GM18858 (cell line): ENCODE data around the gene DDX10.
"Not testable (repeated sequence)": the region's sequence is repeated elsewhere in the genome, so short reads cannot be mapped to it uniquely, and the experiment has no call there.

Experiments
- ATAC-seq: cut with Tn5 transposase; IDR thresholded peaks from one replicate; pipeline ENCODE4 v1.9.1; 2021; ENCODE audit not compliant: unreplicated experiment

The DDX10 gene

DNA sequence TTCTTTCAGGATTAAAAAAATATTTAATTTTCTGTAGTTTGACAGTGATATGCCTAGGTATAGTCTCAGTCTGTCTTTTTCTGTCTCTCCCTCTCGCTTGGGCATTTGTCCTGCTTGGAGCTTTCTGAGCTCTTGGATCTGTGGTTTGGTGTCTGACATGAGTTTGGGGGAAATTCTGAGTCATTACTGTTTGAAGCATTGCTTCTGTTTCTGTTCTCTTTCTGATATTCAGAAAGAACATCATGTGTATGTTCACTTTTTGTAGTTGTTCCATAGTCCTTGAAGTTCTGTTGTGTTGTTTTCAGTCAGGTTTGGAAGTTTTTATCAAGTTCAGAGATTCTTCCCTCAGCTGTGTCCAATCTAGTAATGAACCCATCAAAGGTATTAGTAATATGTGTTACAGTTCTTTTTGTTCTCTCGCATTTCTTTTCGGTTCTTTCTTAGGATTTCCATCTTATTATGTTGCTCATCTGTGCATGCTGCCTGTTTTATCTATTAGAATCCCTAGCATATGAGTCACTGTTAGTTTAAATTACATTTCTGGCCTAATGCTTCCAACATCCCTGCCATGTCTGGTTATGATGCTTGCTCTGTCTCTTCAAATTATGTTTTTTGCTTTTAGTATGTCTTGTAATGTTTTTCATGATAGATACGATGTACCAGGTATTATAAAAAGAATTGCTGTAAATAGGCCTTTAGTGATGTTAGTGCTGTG is 48.4 kb downstream of the DDX10 start:
- ATAC-seq: no peak

DNA sequence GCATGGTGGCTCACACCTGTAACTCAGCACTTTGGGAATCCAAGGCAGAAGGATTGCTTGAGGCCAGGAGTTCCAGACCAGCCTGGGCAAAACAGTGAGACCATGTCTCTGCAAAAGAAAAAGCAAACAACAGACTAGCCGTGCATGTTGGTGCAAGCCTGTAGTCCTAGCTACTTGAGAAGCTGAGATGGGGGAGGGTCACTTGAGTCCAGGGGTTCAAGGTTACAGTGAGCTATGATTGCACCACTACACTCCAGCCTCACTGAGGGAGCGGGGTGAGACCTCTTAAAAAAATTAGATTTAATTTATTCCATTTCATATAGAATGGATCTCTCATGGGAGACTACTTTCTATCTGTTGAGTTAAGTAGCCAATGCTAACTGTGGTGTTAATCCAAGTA is 50.4 kb downstream of the DDX10 start:
- ATAC-seq: no peak

DNA sequence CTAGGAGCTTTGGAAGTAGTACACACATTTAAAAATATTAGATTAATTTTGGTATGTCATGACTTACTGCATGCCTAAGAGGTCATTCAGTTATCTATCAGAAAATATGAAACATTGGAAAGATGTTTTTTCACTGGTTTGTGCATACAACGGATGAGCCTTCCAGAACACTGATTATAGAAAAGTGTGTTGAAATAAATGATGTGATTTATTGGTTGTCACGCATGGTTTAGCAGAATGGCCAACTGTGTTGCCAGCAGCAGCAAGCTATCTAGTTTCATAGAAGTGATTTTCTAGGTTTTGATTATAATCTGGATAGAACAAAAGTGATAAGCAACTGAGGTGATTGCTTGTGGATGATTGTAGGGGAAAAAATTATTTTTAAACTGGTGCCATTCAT is 53.6 kb downstream of the DDX10 start:
- ATAC-seq: no peak

- no peak for ATAC-seq
Measured at GRCh38 chr11:108724974-108725689, 60.3 kb downstream of the DDX10 start.

- no peak for ATAC-seq
Measured at GRCh38 chr11:108726077-108726800, 61.4 kb downstream of the DDX10 start.

GRCh38 chr11:108727665-108728064 is 62.8 kb downstream of the DDX10 start:
- ATAC-seq: peak; percentile 56

- no peak for ATAC-seq
Measured at GRCh38 chr11:108729227-108729871, 64.5 kb downstream of the DDX10 start.

DNA sequence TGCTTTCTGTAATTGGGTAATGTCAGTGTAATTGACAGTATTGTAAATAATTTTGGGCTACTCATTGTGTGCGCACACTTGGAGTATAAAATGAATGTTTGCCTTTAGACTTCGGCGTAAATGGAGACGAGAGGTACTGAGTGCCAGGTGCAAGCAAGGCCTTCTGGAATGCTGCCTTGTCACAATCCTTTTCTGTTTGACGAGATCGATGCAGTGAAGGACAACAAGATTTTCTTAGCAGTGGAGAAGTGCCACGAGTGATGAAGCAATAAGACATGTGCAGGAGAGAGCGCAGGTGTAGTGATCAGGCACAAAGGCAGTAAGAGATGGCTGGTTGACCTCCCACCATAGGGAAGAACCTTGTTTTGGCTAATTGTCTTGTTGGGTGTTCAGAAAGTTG is 67.5 kb downstream of the DDX10 start:
- no peak for ATAC-seq

GRCh38 chr11:108733479-108734116 is 68.7 kb downstream of the DDX10 start:
- peak; percentile 92 for ATAC-seq

DNA sequence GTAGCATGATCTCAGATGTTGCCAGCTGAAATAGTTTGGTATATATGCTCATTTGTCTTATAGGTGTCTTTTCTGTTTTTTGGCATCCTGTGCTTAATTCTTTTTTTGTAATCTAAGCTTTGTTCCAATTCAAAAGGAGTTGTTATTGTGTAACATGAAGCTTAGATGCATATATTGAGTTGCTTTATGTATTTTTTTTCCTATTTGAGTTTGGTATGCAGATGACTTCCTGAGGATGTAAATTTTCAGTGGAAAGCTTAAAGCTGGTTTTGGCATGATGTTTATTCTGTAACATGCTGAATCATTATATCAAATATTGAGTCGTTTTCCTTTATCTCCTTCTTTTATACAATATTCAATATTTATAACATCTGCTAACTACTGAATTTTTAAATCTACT is 69.4 kb downstream of the DDX10 start:
- no peak for ATAC-seq

- ATAC-seq: no peak
Measured at GRCh38 chr11:108734956-108735559, 70.2 kb downstream of the DDX10 start.

DNA sequence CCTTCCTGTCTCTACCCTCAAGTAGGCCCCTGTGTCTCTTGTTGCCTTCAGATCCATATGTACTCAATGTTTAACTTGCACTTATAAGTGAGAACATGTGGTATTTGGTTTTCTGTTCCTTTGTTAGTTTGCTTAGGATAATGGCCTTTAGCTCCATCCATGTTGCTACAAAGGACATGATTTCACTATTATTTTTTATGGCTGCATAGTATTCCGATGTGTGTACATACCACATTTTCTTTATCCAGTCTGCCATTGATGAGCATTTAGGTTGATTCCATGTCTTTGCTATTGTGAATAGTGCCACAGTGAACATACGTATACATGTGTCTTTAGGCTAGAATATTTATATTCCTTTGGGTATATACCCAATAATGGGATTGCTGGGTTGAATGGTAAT is 75.3 kb downstream of the DDX10 start:
- ATAC-seq: not testable (repeated sequence)

DNA sequence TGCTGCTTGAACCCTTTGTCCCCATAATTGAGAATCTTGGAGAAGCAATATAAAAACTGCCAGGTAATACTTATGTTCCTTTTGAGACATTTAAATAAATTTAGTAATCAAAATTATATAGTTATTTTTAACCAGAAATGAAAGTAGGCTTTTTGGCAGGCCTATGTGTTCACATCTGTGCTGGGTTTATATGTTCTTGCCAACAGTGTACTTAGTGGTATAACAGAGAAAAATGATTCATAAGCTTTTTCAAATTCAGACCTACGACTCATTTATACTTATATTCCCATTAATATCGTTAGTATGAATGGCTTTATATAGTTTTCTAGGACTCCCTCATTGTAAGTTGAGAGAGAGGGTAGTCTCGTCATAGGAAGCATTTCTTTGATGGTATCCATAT is 79.0 kb downstream of the DDX10 start:
- ATAC-seq: no peak

DNA sequence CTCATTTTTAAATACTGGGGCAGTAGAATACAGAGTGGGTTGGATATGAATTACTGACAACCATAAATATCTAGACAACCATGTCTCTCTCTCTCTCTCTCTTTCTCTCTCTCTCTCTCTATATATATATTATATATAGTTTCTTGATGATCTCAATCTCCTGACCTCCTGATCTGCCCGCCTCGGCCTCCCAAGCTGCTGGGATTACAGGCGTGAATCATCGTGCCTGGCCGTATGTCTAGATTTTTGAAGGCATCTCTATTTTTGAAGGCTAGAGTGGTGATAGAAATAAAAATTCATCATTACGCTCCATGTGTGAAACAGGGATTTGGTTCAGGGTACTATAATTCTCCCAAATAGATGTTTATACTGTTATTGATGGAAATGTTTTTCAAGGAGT is 84.1 kb downstream of the DDX10 start:
- ATAC-seq: no peak

DNA sequence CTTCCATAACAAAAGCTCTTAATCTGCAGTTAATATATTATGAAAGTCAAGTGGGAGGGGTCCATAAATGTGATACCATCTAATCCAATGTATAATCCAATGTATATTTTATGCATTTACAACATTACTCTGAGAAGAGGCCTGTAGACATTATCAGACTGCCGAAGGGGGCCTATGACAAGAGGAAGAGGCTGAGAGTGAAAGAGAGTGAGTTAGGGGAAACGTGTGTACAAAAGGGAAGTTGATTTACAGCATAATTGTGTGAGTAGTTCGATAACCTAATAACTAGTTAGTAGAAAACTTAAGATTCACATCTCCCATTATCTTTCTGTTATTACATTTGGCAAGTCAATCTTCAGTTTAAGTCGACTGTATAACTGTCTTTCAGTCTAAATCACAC is 86.6 kb downstream of the DDX10 start:
- ATAC-seq: peak; percentile 62

- ATAC-seq: no peak
Measured at GRCh38 chr11:108752297-108752751, 87.5 kb downstream of the DDX10 start.

- ATAC-seq: no peak
Measured at GRCh38 chr11:108754901-108755625, 90.2 kb downstream of the DDX10 start.

DNA sequence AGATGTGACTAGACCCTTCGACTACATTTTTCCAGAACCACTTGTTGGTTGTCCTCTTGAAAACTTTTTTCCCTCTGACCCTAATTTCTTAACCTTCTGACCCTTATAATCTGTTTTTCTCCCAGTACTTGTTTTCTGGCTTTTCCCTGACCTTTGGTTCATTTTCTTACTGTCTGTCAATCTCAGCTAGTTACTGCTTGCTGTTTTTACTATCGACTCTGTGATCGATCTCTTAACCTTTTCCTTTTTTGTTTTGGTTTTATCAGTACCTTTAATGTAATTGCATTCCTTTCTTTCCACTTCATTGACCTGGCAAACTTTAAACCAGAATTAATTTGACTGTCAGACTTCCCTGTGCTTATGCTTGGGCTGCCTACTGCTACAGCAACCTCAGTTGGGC is 92.8 kb downstream of the DDX10 start:
- no peak for ATAC-seq

DNA sequence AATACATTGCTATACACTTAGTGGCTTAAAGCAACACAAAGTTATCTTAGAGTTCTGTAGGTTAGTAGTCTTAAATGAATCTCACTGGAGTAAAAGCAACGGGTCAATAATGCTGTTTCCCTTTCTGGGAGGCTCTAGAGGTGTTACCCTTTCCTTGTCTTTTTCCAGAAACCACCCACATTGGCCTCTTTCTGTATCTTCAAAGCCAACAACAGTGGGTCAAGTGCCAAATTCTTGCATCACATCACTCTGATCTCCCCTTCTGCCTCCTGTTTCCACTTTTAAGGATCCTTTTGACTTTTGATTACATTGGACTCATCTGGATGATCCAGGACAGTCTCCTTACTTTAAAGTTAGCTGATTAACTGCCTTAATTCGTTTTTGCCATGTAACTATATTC is 93.6 kb downstream of the DDX10 start:
- no peak for ATAC-seq
